GM15510 (cell line): ENCODE results near the gene UGT1A7.

Experiments
- POLR2A ChIP-seq: IDR thresholded peaks from 3 replicates; pipeline ENCODE4 v1.6.1; 2011; ENCODE audit warnings: borderline replicate concordance; ENCODE audit not compliant: insufficient read length; ENCODE audit errors: extremely low read depth

UGT1A7 gene

DNA sequence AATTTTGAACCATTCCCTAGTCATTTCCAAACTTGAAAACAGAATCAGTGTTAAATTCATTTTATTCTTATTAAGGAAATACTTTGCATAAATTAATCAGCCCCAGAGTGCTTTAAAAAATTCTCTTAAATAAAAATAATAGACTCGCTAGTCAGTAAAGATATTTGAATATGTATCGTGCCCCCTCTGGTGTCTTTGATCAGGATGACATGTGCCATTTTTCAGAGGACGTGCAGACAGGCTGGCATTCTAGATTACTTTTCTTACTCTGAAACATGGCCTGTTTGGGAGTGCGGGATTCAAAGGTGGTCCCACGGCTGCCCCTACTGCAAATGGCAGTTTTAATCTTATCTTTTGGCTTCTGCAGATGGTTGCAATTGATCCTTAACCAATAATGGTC, 90.9 kb downstream of the UGT1A7 start:
- TF ChIP-seq POLR2A, result no peak

DNA sequence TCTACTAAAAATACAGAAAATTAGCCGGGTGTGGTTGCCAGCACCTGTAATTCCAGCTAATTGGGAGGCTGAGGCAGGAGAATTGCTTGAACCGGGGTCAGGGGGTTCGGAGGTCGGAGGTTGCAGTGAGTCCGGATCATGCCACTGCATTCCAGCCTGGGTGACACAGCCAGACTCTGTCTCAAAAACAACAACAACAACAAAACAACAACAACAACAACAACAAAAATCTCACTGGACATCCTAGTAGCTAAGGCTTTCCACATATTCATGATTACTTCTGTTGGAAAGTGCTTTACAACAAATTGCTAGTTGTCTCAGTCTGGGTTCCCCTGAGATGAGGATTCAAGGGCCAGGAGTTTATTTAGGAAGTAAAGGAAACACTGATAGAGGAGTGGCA, 92.2 kb downstream of the UGT1A7 start:
- TF ChIP-seq POLR2A, result no peak

DNA sequence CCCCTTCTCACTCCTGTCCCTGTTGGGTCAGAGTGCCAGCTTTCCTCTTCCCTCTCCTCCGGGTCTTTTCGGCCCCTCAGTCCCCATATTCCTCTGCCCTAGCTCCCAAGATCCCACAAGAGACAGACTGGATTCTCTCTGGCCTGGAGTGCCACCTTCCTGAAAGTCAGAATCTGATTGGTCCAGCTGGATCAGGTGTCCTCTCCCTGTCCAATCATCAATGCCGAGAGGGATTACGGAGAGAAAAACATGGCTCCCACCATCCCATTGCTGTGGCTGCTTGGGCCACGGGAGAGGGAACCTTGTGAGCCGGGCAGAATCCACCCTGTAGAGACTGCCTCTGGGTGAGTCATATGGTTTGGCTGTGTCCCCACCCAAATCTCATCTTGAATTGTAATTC, 93.7 kb downstream of the UGT1A7 start:
- no peak for TF ChIP-seq POLR2A

DNA sequence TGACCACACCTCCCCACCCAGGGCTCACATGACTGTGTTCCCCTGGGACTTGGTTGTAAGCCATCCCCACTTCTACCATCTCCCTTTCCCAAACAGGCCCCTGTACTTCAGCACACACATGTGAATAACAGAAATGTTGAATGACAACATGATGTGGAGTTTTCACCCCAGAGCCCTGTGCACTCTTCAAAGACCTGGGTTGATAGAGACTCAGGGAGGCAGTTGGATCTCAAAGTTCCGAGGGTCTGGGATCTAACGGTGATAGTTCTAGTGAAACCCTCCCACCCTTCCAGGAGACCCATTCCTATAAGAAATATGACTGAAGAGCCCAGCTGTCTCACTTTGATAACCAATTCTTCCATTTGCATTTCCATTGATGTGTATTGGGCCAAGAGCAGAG, 96.3 kb downstream of the UGT1A7 start, which contains the start of gene MROH2A:
Gene MROH2A (plus strand): TSS at position 301 of the 400 bp plus-strand sequence. CDS start 1,029 bp downstream, outside the sequence.
- no peak for TF ChIP-seq POLR2A

DNA sequence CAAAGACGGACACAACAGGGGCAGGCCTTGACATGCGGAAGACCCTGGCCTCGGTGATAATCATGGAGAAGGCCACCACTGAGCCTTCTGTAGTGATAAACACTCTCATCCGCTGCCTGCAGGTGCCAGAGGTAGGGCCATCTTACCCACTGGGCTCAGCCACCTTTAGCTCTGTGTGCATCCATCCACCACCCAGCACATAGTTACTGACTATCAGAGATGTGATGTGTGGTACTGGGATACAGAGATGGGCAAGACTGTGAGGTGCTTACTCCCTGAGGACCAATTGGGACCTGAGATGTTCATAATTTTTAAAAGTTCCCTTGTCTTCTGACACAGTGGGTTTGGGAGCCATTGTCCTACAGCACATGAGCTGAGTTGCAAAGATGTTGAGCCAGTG, 98.0 kb downstream of the UGT1A7 start:
- TF ChIP-seq POLR2A, result no peak

DNA sequence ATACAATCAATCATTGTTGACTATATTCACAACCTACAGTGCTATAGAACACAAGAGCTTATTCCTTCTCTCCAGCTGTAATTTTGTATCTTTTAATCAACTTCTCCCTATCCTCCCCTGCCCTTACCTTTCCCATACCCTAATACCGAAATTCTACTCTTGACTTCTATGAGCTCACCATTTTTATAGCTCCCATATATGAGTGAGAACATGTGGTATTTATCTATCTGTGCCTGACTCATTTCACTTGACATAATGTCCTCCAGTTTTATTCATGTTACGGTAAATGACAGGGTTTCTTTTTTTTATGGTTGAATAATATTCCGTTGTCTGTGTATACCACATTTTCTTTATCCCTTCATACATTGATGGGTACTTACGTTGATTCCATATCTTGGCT, 99.1 kb downstream of the UGT1A7 start:
- no peak for TF ChIP-seq POLR2A

DNA sequence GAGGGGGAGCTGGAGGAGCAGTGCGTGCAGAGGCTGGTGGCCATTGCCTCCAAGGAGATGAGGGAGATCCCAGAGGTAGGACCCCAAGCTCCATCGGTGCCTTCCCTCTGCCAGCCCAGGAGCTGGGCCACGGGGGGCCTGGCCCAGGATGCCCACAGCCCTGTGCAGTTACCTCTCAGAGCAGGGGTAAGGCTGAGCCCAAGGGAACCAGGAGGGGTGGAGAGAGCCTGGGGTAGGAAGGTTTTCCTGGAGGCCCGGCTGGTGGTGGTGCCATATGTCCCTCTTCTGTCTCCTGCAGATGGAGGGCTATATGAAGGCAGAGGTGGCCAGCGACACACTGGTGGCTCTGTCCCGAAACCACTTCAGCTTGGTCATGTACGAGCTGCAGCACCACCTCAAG, 107.9 kb downstream of the UGT1A7 start:
- no peak for TF ChIP-seq POLR2A

DNA sequence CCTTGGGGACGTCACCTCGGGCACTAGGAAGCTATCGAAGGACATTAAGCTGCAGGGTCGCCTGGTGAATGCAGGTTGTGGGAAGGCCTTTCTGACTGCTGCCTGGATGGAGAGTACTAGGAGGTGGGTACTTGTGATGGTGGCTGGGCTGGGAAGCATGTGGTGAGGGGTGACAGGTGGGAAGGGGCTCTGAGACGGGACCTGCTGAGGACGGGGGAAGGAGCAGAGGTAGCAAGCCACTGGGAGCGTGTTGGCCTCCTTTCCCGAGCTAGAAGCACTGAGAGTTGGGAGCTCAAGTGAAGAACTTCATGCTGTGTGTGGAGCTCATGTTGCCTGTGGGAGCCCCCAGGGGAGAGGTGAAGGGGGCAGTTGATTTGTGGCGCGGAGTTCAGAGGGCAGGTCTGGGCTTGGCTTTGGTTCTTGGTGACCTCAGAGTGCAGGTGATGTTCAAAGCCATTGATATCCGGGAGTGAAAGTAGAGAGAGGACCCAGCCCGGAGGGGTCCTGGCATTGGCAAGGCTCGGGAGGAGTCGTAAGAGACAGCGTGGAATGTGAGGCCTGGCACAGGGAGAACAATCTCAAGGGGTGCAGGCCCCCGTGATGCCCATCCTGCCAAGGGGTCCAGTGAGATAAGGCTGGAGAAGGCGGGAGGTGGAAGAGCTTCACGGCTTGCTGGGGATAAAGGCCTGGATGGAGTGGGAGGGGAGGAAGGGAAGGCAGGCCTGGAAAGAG, 109.6 kb downstream of the UGT1A7 start:
- no peak for TF ChIP-seq POLR2A

DNA sequence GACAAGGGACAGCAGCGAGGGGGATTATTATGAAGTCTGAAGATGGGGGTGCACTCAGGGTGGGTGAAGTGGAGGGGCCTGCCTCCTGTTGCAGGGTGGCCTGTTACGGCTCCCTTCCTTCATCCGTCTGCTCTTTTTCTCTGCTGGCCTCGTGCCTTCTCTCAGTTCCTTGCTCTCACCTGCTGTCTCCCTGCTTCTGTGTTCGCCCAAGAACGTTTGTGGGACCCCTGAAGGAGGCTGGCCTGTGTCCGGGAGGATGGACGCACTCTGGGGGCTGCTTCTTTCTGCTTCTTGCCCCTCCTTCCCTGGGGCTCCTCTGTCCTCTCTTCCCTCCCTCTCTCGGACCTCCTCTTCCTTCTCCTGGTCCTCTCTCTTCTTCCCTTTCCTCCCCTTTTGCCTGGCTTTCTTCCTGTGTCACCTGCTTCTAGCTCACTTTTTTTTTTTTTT, 110.2 kb downstream of the UGT1A7 start:
- TF ChIP-seq POLR2A, result no peak

DNA sequence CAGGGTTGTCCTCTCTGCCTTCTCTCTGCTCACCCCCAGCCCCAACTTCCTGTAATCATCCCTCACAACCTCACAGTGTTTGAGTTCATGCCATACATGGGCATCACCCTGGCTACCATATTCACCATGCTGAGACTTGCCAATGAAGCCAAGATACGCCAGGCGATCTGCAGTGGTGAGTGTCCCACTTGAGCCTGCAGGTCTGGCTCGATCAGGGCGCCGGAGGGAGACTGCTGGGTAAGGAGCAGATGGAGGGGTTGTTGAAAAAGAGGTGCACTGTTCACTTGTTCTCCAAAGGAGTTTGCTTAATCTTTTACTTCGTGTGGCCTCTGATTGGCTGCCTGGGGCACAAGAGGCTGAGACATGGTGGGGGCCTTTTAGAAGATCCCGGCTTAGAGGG, 111.0 kb downstream of the UGT1A7 start:
- no peak for TF ChIP-seq POLR2A

DNA sequence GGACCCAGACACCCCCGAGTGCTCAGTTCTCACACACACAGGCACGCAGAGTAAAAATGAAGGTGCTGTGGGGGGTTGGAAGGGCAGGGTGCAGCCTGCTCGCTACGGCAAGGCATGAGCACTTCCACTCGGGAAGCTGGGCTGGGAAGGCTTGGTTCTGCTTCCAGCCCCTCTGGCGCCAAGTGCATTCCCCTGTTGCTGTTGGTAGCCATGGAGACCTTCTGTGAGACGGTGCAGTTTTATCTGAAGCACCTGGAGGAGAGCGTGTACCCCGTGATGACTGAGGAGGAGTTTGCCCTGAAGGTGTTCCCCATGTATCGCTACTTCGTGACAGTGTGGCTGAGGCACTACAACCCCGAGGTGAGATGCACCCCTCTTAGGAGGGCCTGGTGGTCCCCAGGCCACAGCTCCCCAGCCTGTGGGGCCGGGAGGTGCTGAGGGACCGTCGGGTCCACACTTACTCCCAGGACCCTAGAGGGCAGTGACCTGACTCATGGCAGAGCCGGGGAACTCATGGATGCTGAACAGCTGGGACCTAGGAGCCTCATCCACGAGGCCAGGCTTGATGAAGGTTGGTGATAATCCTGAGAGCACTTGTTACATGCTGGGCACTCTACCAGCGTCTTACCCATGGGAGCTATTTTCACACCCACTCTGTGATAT, 111.9 kb downstream of the UGT1A7 start:
- no peak for TF ChIP-seq POLR2A

DNA sequence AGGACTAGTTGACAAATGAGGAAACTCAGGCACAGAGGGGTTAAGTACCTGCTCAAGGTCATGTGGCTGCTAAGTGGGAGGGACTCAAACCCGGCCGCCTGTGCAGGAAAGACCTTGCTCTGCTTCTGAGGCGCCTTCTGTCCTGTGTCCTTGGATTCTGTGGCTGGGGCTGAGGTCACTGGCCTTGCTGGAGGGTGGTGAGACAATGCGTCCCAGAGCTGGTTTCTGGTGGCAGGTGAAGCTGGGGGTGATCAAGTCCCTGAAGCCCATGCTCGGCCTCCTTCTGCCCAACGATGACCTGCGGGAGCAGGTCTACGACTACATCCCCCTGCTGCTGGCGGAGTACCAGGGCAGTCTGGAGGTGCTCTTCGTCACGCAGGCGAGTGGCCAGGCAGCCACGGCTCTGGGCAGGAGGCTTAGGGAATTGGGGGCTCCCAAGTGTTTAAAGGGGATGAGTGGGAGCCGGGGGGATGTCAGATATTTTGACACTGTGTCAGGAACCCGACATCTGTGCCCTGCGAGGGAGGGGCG, 112.5 kb downstream of the UGT1A7 start:
- TF ChIP-seq POLR2A, result no peak

DNA sequence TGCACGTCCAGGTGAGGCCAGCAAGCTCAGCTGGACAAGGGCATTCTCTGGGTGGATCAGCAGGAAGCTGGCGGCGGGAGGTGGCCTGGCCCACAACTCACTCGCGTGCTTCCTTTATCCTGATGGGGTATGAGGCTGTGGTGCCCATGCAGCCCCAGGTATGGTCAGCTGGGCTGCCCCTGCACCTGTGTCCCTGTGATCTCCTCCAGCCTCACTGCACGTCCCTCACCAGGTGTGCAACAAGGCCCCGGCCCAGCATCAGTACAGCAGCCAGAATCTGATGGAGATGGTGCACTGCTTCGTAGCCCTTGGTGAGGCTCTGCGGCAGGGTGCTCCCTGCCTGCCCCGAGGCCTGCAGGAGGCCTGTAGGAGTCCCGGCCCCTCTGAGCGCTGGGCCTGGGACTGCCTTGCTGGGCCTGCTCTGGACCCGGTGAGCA, 114.1 kb downstream of the UGT1A7 start:
- TF ChIP-seq POLR2A, result no peak

DNA sequence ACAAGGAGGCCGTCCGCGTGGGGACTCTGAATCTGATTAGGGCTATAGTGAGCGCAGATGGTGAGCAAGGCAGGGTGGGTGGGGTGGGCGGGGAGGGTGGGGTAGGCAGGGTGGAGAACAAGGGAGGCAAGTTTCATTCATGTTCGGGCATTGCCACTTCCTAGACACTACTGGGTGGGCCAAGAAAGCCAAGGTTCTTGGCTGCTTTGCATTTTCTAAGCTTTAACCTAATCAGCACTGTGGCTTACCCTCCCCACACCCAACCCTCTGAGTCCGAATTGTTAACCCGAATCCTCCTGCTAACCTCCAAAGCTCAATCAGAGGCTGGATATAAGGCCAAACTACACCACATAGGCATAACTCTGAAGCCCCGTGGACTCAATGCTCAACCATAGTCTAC, 114.6 kb downstream of the UGT1A7 start:
- TF ChIP-seq POLR2A, result no peak

DNA sequence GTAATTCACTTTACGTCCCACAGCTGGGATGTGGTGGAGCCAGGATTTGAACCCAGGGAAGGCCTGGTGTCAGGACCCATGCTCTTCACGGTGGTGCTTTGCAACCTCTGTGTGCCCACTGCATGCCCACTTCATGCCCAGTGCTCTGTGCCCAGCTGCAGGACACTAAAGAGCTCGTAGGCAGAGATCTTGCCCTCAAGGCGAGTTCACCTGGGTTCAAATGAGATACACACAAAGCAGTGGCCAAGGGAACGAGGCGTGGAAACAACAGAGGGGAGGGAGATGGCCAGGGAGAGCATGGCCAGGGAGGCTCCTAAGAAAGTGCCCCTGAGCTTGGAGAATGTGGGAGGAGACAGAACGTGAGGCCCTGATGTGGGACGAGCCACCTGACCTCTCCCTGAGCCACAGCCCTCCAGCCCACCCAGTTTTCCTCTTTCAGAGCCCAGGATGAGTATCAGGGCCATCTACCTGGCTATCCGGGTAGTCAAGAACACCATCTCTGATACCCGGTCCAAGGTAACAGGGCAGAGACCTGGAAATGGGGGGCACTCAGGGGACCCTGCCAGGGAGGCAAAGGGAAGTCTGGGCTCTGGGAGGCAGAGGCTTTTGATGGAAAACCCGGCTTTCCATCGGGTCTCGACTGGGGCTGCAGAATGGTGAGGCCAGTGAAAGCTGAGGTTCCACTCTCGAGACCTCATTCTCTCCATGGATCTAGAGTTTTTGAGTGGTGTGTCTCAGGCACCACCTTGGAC, 116.8 kb downstream of the UGT1A7 start:
- no peak for TF ChIP-seq POLR2A

DNA sequence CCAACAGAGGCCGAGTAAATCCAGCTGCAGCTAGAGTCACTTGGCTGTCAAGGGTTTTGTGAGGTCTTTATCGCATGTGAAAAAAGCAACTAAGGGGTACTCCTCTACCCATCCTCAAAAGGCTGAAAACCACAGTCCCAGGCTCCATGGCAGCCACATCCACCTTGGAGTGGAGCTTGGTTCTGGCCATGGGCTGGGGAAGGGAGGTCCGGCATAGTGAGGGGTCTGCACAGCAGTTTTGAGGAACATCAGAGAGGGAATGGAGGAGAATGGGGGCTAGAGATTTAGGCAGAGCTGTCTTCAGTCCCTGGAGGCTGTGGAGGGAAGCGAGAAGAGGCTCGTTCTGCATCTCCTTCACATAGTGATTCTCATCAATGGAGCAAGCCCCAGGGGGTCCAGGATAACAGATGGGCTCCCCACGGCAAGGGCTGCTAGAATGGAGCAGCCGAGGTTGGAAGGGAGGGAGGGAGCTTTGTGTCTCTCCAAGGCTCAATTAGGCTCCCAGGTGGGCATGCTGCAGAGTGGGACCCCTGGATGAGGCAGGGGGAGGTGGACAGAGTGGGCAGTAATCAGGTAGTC, 117.5 kb downstream of the UGT1A7 start:
- no peak for TF ChIP-seq POLR2A

DNA sequence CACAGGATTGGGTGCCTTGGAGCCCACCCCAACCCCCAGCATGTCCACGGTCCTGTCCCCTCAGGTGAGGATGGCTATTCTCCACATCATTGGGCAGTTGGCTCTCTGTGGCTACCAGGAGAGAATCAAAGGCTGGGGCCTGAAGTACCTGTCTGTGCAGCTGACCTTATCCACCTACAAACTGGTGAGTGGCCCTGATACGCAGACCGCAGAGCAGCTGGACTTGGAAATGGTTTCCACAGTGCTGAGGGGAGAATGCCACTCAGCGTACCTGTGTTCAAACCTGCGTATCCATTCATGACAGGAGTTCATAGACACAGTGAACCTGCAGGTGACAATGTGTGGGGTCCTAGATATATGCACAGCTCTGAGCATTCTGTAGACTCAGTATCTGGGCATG, 118.0 kb downstream of the UGT1A7 start:
- TF ChIP-seq POLR2A, result no peak
